ENCODE measurements around the gene UBAC2. TPM values are rescaled to one million over a fixed set of nuclear protein-coding genes. Genes with fewer than 3 reads are reported as not detected.

The UBAC2 gene
- total RNA-seq, 1 donor from 2014 or later, result 87.7 TPM

DNA sequence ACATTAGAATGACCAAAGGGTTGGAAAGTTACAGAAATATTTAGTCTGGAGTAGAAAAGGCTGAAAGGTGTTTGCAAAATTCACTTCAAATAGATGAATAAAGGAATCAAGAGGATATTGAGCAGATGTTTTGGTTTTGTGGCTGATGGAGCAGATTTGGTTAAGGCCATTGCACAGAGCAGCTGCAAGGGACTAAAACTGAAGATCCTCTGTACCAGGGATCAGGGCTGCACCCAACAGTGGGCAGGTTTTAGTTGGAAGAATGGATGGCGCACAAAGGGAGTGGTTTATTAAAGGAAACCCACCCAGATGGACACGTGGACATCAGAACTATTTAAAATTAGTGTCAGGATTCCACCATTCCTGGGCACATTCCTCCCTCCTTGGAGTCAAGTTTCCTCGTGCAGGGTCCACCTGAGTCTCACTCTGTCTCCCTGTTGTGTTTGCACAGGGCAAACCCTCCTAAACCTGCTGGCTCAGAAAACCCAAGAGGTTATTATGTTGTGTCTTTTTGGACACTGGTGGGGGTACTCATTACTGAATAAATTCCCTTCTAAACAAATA lies 9.2 kb upstream of the UBAC2 start:
- no peak for DNase-seq (ENCODE audit: low spot score)
- H3F3A ChIP-seq (ENCODE audit: low read depth), result no peaks in the 10 kb centered on the region
- no peak overlapping the region for H3K27ac ChIP-seq
- peaks cover 7% of the 10 kb centered on the region for H3K27me3 Mint-ChIP-seq (ENCODE audit: insufficient read depth, low read depth)
- H4K20me1 ChIP-seq (ENCODE audit: low read depth), result no peaks in the 10 kb centered on the region
- H3K4me3 Mint-ChIP-seq, result no peak overlapping the region
- no peak overlapping the region for H3K4me2 ChIP-seq
- H3K27ac Mint-ChIP-seq, result no peak overlapping the region
- no peaks in the 10 kb centered on the region for H3K4me1 Mint-ChIP-seq
- no peaks in the 10 kb centered on the region for H3K79me2 ChIP-seq (ENCODE audit: low read depth)
- no peaks in the 10 kb centered on the region for H3K9me3 Mint-ChIP-seq
- H3K36me3 Mint-ChIP-seq, result no peaks in the 10 kb centered on the region
- no peaks in the 10 kb centered on the region for H3K36me3 ChIP-seq
- H3K9me3 ChIP-seq (ENCODE audit: low read depth), result no peaks in the 10 kb centered on the region
- no peak overlapping the region for H2AFZ ChIP-seq (replicated peaks)
- TF ChIP-seq EZH2 (IDR thresholded peaks at IDR 0.05) (no peak), EZH2phosphoT487 (IDR thresholded peaks at IDR 0.05) (no peak)
- TF ChIP-seq, protein P1, sequence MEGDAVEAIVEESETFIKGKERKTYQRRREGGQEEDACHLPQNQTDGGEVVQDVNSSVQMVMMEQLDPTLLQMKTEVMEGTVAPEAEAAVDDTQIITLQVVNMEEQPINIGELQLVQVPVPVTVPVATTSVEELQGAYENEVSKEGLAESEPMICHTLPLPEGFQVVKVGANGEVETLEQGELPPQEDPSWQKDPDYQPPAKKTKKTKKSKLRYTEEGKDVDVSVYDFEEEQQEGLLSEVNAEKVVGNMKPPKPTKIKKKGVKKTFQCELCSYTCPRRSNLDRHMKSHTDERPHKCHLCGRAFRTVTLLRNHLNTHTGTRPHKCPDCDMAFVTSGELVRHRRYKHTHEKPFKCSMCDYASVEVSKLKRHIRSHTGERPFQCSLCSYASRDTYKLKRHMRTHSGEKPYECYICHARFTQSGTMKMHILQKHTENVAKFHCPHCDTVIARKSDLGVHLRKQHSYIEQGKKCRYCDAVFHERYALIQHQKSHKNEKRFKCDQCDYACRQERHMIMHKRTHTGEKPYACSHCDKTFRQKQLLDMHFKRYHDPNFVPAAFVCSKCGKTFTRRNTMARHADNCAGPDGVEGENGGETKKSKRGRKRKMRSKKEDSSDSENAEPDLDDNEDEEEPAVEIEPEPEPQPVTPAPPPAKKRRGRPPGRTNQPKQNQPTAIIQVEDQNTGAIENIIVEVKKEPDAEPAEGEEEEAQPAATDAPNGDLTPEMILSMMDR (IDR thresholded peaks at IDR 0.05), result no peak
- H3K4me3 ChIP-seq, result no peak overlapping the region
- peaks cover 10% of the 10 kb centered on the region for H3K4me1 ChIP-seq
- no peak overlapping the region for H3K9ac ChIP-seq
- no peaks in the 10 kb centered on the region for H3K27me3 ChIP-seq

DNA sequence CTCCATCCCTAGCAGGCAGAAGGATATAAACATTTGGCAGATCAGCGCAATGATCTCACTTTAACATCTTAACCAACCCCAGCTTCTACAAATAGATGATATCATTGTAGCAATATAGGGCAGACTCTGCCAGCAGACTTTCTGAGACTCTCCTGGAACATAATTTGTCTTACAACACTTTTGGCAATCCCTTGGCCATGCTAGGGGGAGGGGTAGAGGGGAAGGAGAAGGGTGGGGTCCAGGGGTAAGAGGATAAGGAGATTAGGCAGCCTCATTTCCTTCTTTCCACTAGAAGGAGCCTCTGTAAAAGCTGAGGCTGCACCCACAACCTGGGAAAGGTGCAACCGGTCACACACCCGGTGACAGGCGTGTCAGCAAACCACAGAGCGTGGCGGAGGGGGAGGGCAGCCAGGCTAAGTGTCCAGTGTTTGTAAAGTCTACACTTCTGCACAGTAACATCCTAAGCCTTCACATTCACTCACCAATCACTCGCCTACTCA lies 8.7 kb upstream of the UBAC2 start:
- peak overlapping the region; percentile 20 for H3K4me2 ChIP-seq

DNA sequence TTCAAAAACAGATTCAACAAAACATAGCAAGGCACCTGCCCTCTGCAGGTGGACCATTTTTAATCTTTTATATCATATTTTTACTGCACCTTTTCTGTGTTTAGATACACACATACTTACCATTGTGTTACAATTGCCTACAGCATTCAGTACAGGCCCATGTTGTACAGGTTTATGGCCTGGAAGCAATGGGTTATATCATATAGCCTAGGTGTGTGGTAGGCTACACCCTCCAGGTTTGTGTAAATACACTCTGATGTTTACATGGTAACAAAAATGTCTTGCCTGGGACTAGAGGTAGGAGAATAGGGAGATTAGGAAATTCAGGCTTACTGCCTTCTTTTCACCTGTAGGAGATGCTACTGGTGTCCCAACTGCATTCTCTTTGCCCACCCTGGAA lies 8.2 kb upstream of the UBAC2 start:
- Histone ChIP-seq H3F3A (ENCODE audit: low read depth) (no peaks in the 10 kb centered on the region), H3K4me1 (peaks cover 10% of the 10 kb centered on the region), H3K9ac (no peak overlapping the region), H3K4me3 (no peak overlapping the region), H3K4me2 (peak overlapping the region; percentile 20), H3K36me3 (no peaks in the 10 kb centered on the region), H4K20me1 (ENCODE audit: low read depth) (no peaks in the 10 kb centered on the region), H3K27ac (no peak overlapping the region), H2AFZ (replicated peaks) (no peak overlapping the region), H3K27me3 (no peaks in the 10 kb centered on the region), H3K79me2 (ENCODE audit: low read depth) (no peaks in the 10 kb centered on the region), H3K9me3 (ENCODE audit: low read depth) (no peaks in the 10 kb centered on the region)
- DNase-seq (ENCODE audit: low spot score), result no peak
- no peak for TF ChIP-seq EZH2 (IDR thresholded peaks at IDR 0.05)
- TF ChIP-seq, protein P1 (IDR thresholded peaks at IDR 0.05), result no peak
- no peak for TF ChIP-seq EZH2phosphoT487 (IDR thresholded peaks at IDR 0.05)
- peaks cover 7% of the 10 kb centered on the region for H3K27me3 Mint-ChIP-seq (ENCODE audit: insufficient read depth, low read depth)
- no peaks in the 10 kb centered on the region for H3K4me1 Mint-ChIP-seq
- no peak overlapping the region for H3K27ac Mint-ChIP-seq
- H3K4me3 Mint-ChIP-seq, result no peak overlapping the region
- no peaks in the 10 kb centered on the region for H3K9me3 Mint-ChIP-seq
- H3K36me3 Mint-ChIP-seq, result no peaks in the 10 kb centered on the region

More for the DNA sequence above, 8.7 kb upstream of the UBAC2 start:
- DNase-seq (ENCODE audit: low spot score), result peak; percentile 16
- Histone ChIP-seq H3F3A (ENCODE audit: low read depth) (no peaks in the 10 kb centered on the region), H3K9ac (no peak overlapping the region), H3K9me3 (ENCODE audit: low read depth) (no peaks in the 10 kb centered on the region), H3K4me3 (no peak overlapping the region), H3K79me2 (ENCODE audit: low read depth) (no peaks in the 10 kb centered on the region), H3K27ac (no peak overlapping the region), H2AFZ (replicated peaks) (no peak overlapping the region), H4K20me1 (ENCODE audit: low read depth) (no peaks in the 10 kb centered on the region), H3K36me3 (no peaks in the 10 kb centered on the region), H3K27me3 (no peaks in the 10 kb centered on the region), H3K4me1 (peaks cover 10% of the 10 kb centered on the region)
- H3K27me3 Mint-ChIP-seq (ENCODE audit: insufficient read depth, low read depth), result peaks cover 7% of the 10 kb centered on the region
- H3K27ac Mint-ChIP-seq, result peak overlapping the region; percentile 61
- H3K9me3 Mint-ChIP-seq, result no peaks in the 10 kb centered on the region
- H3K36me3 Mint-ChIP-seq, result no peaks in the 10 kb centered on the region
- no peaks in the 10 kb centered on the region for H3K4me1 Mint-ChIP-seq
- TF ChIP-seq EZH2 (IDR thresholded peaks at IDR 0.05), result no peak
- no peak for TF ChIP-seq EZH2phosphoT487 (IDR thresholded peaks at IDR 0.05)
- TF ChIP-seq, protein P1 (IDR thresholded peaks at IDR 0.05), result no peak
- H3K4me3 Mint-ChIP-seq, result no peak overlapping the region

All from neural progenitor cell (in vitro differentiated cells).